HG03354 (cell line): Measurements from ENCODE around the gene CYB5R3.
"Not testable (repeated sequence)": the region's sequence is repeated elsewhere in the genome, so short reads cannot be mapped to it uniquely, and the experiment has no call there.

Source experiments
- ATAC-seq: cut with Tn5 transposase; IDR thresholded peaks from one replicate; pipeline ENCODE4 v1.9.1; 2021; ENCODE audit warnings: mild to moderate bottlenecking; ENCODE audit not compliant: unreplicated experiment, poor library complexity, severe bottlenecking

Gene CYB5R3

DNA sequence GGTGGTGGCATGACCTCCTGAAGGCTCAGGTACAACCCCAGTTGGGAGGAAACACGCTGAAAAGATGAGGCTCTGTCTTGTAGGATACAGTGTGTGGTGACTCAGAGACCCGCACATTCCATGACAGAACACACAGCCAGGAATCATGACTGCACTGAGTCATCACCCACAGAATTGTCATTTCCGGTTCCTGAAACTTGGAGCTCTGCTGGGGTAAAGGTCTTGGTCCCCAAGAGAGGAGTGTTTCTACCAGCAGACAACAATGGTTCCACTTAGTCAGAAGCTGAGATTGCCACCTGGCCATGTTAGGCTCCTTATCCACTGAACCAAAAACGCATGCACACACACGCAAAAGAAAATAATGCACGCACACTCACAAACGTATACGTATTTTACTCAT lies 31.5 kb upstream of the CYB5R3 start:
- ATAC-seq: no peak

DNA sequence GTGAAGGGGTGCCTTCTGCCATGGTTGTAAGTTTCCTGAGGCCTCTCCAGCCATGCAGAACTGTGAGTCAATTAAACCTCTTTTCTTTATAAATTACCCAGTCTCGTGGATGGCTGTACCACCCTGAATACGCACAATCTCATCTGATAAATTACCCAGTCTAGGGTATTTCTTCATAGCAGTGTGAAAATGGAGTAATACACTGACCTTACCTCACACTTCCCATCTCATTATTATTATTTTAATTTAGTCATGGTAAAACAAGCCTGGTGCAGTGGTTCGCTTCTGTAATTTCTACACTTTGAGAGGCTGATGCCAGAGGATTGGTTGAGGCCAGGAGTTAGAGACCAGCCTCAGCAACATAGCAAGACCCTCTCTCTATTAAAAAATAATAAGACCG lies 30.5 kb upstream of the CYB5R3 start:
- ATAC-seq: no peak

DNA sequence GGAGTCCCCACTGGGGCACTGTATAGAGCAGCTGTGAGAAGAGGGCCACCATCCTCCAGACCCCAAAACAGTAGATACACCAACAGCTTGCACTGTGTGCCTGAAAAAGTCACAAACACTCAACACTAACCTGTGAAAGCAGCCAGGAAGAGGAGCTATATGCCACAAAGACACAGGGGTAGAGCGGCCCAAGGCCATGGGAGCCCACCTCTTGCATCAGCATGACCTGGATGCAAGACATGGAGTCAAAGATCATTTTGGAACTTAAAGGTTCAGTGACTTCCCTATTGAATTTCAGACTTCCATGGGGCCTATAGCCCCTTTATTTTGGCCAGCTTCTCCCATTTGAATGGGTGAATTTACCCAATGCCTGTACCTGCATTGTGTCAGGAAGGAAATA lies 29.7 kb upstream of the CYB5R3 start:
- no peak for ATAC-seq

DNA sequence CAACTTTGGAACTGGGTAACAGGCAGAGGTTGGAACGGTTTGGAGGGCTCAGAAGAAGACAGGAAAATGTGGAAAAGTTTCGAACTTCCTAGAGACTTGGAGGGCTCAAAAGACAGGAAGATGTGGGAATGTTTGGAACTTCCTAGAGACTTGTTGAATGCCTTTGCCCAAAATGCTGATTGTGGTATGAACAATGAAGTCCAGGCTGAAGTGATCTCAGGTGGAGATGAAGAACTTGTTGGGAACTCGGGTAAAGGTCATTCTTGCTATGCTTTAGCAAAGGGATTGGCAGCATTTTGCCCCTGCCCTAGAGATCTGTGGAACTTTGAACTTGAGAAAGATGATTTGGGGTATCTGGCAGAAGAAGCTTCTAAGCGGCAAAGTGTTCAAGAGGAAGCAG lies 28.7 kb upstream of the CYB5R3 start:
- ATAC-seq: not testable (repeated sequence)

DNA sequence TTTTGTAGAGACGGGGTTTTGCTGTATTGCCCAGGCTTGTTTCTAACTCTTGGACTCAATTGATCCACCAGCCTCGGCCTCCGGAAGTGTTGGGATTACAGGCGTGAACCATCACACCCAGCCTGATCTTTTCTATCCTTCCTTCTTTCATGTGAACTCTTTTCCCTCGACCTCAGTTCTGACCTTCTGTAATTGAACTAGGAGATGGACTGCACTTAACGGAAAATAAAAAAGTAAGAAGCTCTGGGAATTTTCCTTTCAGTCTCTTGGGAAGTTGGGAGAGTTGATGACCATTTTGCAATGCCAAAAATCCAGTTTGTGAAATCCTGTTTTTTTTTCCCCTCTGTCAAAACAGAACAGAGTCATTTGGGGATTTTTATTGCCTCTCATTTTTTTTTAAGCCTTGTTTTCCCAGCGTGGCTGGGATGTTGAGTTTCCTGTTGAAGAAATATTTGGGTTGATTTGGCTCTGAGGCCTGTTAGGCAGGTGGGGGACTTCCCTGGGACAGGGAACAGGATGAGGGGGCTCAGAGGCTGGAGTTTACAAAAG lies 26.9 kb upstream of the CYB5R3 start:
- ATAC-seq: no peak

DNA sequence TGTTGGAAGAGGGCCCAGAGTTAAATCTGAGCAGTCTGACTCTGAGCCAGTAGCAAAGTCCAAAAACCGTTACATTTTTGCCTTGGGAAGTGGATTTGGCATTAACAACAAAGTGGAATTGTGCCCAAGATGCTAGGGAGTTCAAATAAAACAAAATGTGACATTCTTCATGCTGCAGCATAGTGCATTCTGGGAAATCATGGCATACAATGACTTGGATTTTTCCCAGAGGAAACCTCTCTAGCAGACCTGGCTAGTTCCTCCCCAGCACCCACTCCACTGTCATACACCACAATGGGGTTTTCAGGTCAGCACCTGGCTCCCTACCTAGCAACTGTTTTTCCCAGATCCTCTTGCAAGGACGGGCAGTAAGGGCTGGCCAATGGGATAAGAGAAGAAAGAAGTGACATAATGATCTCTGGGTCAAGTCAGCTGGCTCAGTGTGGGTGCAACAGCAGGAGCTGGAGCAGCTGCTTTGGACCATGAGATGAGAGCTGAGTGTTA lies 24.8 kb upstream of the CYB5R3 start:
- ATAC-seq: no peak

DNA sequence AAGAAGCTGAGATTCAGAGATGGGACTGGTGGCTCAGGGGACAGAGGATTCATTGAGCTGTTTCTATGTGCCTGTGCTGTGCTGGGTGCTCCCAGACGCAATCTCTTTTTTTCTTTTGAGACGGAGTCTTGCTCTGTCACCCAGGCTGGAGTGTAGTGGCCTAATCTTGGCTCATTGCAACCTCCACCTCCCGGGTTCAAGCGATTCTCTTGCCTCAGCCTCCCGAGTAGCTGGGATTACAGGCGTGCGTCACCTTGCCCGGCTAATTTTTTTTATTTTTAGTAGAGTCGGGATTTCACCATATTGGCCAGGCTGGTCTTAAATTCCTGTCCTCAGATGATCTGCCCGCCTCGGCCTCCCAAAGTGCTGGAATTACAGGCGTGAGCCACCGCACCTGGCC lies 23.9 kb upstream of the CYB5R3 start:
- not testable (repeated sequence) for ATAC-seq

DNA sequence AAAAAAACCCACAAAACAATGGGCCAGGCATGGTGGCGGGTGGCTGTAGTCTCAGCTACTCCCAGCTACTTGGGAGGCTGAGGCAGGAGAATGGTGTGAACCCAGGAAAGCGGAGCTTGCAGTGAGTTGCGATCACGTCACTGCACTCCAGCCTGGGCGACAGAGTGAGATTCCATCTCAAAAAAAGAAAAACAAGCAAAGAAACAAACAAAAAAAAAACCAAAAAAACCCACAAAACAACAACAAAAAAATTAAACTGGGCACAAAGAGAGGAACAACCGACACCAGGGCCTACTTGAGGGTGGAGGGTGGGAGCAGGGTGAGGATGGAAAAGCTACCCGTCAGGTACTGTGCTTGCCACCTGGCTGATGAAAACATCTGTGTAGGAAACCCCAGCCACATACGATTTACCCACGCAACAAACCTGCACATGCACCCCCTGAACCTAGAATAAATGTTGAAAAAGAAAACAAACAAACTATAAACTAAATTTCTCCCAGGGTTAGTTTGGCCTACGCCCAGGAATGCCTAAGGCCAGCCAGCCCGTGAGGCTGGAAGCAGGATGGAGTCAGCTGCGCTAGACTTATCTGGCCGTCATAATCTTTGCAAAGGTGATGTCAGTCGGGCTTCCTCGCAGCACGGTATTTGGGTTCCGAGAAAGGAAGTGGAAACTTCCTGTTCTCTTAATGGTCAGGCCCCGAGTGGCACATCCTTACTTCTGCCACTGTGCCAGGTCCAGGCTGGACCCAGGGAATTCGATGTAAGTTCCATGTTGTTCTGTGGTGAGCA lies 21.9 kb upstream of the CYB5R3 start:
- no peak for ATAC-seq

DNA sequence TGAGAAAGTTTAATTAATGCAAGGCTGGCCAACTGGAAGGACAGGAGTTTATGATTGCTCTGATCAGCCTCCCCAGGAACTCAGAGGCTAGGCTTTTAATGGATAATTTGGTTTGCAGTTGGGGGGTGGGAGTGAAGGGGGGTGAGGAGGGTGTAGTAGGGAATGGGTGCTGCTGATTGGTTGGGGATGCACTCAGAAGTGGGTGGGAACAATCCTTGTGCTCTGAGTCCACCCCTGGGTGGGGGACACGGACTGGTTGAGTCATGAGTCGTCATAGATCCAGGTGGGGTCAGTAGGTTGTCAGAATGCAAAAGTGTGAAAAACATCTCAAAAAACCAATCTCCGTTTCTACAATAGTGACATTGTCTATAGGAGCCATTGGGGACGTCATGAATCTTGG lies 20.9 kb upstream of the CYB5R3 start:
- ATAC-seq: no peak

DNA sequence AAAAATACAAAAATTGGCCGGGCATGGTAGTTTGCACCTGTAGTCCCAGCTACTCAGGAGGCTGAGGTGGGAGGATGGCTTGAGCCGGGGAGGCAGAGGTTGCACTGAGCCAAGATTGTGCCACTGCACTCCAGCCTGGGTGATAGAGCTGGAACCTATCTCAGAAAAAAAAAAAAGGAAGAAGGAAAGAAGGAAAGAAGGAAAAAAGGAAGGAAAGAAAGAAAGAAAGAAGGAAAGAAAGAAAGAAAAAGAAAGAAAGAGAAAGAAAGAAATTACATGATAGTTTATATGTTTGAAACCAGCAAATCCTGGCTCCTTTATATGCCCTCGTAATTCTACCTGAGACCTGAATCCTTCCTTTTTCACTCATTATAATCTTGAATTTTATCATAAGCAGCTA lies 17.2 kb upstream of the CYB5R3 start:
- ATAC-seq: not testable (repeated sequence)

DNA sequence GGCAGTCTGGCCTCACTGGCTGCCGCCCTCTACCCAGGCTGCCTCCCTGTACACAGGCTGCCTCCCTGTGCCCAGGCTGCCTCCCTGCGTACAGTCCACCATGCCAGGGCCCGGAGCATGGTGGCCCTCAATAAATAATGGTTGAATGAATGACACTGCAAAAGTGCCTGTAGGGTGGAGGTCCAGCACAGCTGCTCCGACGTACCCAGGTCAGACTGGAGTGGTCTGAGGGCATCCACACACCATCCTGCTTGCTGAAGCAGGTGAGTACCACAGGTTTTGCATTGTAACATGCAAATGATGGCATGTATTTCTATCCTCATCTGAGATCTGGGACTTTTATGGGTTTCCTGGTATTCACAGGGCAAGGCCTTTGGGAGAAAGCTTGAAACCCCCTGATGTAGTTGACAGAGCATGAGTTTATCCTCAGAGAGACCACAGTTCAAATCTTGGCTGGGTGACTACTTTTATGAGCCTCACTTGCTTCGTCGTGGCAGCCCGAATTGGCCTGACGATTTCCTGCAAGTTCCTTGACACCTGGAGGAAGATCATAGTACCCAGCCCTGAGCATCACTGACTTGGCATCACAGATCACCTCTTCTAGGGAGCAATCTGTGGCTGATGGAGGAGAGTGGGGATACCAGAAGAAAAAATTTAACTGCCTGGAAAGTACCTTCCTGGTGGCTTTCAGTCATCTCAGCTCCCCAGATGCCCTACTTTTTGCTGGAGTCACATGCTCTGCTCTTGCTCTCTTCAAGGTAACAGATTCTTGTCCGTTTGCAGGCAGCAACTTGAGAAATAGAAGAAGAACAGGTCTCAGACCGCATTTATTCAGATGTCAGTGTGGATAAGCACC lies 16.0 kb upstream of the CYB5R3 start:
- no peak for ATAC-seq

DNA sequence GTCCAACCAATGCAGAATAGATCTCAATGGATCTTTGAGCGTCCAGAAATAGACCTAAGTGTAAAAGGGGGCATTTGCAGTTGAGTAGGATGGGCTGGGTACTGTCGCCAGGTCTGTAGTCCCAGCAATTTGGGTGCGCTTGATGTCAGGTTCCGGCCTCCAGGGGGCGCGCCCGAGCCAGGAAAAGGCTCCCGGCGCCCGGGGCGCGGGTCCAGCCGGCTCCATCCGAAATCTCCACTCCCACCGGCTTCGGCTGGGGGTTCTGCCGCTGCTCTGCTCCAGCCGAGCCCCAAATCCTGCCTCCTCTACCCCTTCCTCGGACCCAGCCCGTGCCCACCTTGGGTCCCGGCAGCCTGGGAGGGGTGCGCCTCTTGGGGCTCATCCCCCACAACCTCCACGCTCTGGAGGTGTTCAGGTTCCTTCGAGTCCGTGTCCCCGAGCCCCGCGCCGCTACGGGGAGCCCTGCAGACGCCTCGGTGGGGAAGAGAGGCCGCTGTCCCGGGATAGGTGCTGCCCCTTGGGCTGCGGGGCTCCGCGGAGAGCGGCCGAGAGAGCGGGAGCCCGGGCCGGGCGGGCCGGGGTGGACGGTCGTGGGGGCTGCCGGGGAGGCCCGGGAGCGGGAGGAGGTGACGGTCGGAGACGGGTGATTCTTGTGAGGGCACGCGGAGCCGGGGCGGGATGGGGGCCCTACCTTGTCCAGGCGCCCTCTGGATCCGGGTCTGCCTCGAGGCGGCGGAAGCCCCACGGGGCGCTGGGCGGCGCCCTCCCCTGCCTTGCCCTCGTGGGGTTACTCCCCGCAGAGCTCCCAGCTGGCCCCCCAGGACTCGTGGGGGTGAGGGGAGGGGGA lies 13.0 kb upstream of the CYB5R3 start:
- ATAC-seq: no peak

DNA sequence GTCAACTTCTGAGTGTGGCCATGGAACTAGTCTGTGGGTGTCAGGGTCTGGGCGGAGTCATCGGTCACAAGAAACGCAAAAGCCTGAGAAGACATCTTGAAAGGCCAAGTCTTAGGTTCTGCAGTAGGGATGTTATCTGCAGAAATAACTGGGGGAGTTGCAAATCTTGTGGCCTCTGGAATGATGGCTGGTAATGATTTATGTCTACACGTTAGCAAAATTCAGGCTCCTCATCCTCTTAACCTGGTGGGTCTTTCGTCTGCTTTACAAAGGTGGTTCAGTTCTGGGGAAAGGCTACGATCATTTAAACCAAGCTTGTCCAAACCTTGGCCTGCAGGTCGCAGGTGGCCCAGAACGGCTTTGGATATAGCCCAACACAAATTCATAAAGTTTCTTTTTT lies 7.4 kb upstream of the CYB5R3 start:
- no peak for ATAC-seq

DNA sequence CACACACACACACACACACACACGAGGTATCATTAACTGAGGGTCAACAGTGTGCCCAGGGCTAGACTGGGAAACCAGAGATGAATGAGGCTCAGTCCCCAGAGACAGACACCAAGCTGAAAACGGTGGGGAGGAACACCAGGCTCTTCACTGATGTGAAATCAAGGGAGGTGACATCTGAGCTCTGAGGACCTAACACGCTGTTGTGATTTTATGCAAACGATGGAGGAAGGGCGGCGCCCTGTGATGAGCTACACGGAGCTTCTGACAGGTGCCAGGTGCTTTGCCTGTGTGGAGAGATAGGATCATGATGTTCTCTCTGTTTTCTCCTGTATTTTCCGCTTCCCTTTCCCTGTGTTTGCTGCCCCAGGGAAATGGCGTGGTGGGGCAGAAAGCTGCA lies 6.5 kb upstream of the CYB5R3 start:
- no peak for ATAC-seq

DNA sequence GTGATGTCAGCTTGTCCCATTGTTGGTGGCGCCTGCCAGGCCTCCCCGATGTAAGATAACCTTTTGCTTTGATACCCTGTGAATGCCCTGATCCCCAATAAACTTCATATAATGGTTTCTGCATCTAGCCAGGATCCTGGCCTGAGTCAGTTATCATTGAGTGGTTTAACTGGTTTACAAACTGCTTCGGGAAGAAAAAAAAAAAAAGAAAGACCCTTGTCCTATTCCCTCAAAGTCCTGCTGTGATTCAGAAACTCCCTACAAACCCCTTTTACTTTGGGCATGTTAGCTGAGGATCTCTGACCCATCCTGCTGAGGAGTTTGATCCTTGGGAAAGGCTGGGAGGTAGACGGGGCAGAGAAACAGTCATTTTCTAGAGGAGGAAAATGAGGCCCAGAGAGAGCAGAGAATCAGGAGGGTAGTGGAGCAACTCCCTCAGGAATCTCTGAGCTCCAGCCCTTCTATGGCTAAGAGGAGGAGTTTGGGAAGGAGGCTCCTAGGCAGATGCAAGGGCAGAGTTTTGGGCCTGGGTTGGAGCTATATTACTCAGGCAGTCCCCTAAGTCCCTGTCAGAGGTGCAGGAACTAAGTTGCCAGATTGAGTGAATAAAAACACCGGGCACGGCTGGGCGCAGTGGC lies 5.4 kb upstream of the CYB5R3 start:
- ATAC-seq: no peak

DNA sequence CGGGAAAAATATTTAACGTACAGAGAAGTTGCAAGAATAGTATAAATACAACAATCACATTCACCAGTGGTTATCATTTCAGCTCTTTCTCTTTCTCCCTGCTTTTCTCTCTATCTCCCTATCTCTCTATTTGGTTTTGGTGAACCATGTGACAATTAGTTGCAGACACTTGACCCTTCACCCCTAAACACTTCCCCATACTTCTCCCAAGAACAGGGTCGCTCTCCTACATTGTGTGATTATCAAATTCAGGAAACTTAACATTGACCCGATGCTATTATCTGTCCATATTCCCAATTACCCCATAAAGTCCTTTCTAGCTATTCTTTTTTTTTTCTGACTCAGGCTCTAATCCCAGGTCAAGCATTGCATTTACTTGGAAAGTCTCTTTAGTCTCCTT lies 4.8 kb upstream of the CYB5R3 start:
- no peak for ATAC-seq

DNA sequence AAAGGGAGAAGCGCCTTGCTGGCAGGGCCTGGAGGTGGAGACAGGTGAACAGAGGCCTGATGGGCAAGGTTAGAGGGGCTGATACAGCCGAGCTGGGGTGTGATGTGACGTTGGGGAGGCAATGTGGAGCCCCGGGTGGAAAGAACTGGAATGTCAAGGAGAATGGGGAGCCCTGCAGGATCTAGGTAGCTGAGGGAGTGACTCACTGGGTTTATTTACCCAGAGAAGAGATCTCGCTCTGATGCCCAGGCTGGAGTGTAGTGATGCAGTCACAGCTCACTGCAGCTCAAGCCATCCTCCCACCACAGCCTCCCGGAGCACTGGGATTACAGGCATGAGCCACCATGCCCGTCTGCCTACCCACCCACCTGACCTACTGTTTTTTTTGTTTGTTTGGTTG lies 1.9 kb upstream of the CYB5R3 start:
- no peak for ATAC-seq

DNA sequence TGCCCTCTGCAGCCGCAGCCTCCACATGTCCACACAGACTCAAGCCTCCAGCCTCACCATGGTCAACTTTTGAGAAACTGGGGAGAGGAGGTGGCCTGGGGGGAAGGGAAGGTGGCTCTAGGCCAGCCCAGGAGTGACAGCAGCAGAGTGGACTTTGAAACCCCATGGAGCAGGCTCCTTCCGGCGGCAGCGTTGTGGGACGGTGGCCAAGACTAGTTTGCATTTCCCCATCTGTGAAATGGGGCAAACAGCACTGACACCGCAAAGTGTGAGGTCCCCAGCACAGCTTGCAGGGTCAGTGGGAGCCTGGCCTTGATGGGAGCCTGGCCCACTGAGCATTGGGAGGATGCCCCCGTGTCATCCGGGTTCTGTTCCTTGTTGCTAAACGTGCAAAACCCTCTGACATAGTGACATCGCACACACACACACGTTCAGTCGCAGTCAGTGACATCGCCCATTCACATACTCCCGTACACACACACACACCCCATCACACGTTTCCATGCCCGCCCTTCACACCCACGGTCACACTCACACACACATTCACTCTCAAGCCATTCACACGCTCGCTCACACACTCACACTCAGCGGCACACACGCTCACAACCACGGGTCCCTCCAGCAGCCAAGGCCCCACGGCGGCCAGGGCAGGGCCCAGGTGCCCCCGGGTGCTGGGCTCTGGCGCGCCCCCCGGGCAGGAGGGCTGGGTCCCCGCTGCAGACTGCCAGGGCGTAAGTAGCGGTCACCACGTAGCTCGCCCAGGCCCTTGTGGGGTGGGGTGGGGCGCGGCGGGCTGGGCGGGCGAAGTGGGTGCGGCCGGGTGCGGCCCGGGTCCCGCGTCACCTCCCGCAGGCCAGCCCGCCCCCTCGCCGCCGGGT lies 585 bp downstream of the CYB5R3 start:
- peak; percentile 45 for ATAC-seq

DNA sequence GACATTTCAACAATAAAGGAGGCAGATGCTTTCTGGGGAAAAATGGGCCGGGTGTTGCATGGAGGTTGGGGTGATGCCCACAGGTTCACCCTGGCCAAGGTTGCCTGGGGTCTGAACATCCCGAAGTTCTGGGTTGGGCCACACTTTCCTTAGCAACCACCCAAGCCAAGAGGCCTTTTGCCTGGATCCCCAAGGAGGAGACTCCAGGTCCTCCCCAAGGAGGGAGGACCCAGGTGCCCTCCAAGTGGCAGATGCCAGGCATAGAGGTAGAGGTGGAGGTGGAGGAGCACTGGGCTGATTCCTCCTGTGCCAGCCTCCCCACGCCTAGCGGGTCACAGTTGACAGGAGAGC lies 1.2 kb downstream of the CYB5R3 start:
- no peak for ATAC-seq
